Kidney (tissue), 14 donors: ENCODE measurements around the gene LDB3. TPM values are rescaled to one million over a fixed set of nuclear protein-coding genes. Genes with fewer than 3 reads are reported as not detected.

Experiments
- DNase-seq, 5 donors: peaks; one replicate each; pipeline ENCODE4 v3.0.0-alpha.2; 2013 to 2020
- FAIRE-seq: peaks from 2 replicates; lab custom pipeline; 2012; peaks lifted over from hg19 to GRCh38; lab: Jason Lieb, UNC
- H3K27ac ChIP-seq, 2 donors: one replicate each; pipeline ENCODE4 v1.7.0; 2013; ENCODE audit warnings: low read depth in 2 of 2, low read length in 2 of 2, inconsistent platforms in 1 of 2
- H3K27me3 ChIP-seq: one replicate; pipeline ENCODE4 v1.7.1; 2013; ENCODE audit warnings: low read length, inconsistent platforms; ENCODE audit not compliant: control insufficient read depth, insufficient read depth
- H3K36me3 ChIP-seq, 3 donors: one replicate each; pipeline versions ENCODE4 v1.7.0 to v1.7.1; 2013; ENCODE audit warnings: low read length in 3 of 3, control low read depth in 1 of 3, inconsistent platforms in 1 of 3; ENCODE audit not compliant: insufficient read depth in 3 of 3, control insufficient read depth in 2 of 3
- H3K4me1 ChIP-seq, 3 donors: one replicate each; pipeline versions ENCODE4 v1.7.0 to v1.7.1; 2013; ENCODE audit warnings: low read length in 3 of 3, inconsistent platforms in 1 of 3, low read depth in 1 of 3; ENCODE audit not compliant: control insufficient read depth in 2 of 3, insufficient read depth in 2 of 3
- H3K4me3 ChIP-seq, 3 donors: one replicate each; pipeline versions ENCODE4 v1.7.0 to v1.8.1; 2013; ENCODE audit warnings: low read length in 3 of 3, control low read depth in 1 of 3, inconsistent platforms in 1 of 3
- H3K9ac ChIP-seq, 3 donors: one replicate each; pipeline versions ENCODE4 v1.7.0 to v1.7.1; 2013; ENCODE audit warnings: low read length in 3 of 3, control low read depth in 1 of 3, inconsistent platforms in 1 of 3
- H3K9me3 ChIP-seq, 3 donors: one replicate each; pipeline versions ENCODE4 v1.7.0 to v1.7.1; 2013; ENCODE audit warnings: low read length in 3 of 3, control low read depth in 1 of 3, inconsistent platforms in 1 of 3; ENCODE audit not compliant: control insufficient read depth in 2 of 3, insufficient read depth in 1 of 3
- CTCF ChIP-seq: IDR thresholded peaks from 3 replicates; pipeline ENCODE4 v1.5.1; 2012; ENCODE audit warnings: mild to moderate bottlenecking, moderate library complexity, borderline replicate concordance; ENCODE audit not compliant: insufficient read depth; ENCODE audit errors: extremely low read depth
- intact Hi-C: fragments of 100-400 bp; cut with DNase I; formaldehyde crosslinking; loops from one replicate; pipeline ENCODE4 v1.11.1; 2022
- polyA plus RNA-seq: library from polyadenylated mRNA; stranded (reverse); fragments of 350-450 nt; fragmentation: Illumina TruSeq; extraction: RNeasy Lipid Tissue Mini Kit (QIAGEN cat#74804); gene quantifications from one replicate; pipeline ENCODE4 v1.2.3, GENCODE V29; 2014; ENCODE audit warnings: low read depth, low replicate concordance; ENCODE audit not compliant: insufficient read depth
- total RNA-seq: library from RNA; stranded (reverse); fragmentation: NEBNext Ultra II Directional; extraction: Animal tissue kit (Norgen Biotek cat#: 25700); gene quantifications from one replicate; pipeline ENCODE4 v1.2.1, GENCODE V29; 2021
- donor health status: control.
- donor health status: control.
- donor health status: control.
- donor health status: control.
- donor health status: control.
- donor health status: DM: yes; HTN: yes; CAD: no.
- donor health status: Normal renal cell carcinoma (clear cell type).

LDB3 gene
- total and polyA plus RNA-seq, 2 donors from 2014 or later = 3.3 to 7.7 TPM

GRCh38 chr10:86652361-86653202, 15.7 kb upstream of the LDB3 start:
- Histone ChIP-seq H3K27ac (no peak overlapping the region), H3K4me3 (no peak overlapping the region), H3K4me1 (peaks cover 0 to 5% (median 0%) of the 10 kb centered on the region in 3 donors), H3K9ac (no peak overlapping the region), H3K36me3 (no peaks in the 10 kb centered on the region), H3K9me3 (no peaks in the 10 kb centered on the region), H3K27me3 (no peaks in the 10 kb centered on the region)
- DNase-seq (peak in 2 of 5 donors; percentile 44 to 47), FAIRE-seq (no peak)
- no peak for TF ChIP-seq CTCF
- intact Hi-C loops = no loop called here

GRCh38 chr10:86653379-86653778, 14.9 kb upstream of the LDB3 start:
- DNase-seq = no peak
- Histone ChIP-seq H3K36me3 (no peaks in the 10 kb centered on the region), H3K9me3 (no peaks in the 10 kb centered on the region), H3K9ac (no peak overlapping the region), H3K27ac (no peak overlapping the region), H3K4me1 (peaks cover 0 to 5% (median 0%) of the 10 kb centered on the region in 3 donors), H3K27me3 (no peaks in the 10 kb centered on the region), H3K4me3 (no peak overlapping the region)
- intact Hi-C loops = no loop called here
- FAIRE-seq = no peak
- TF ChIP-seq CTCF = no peak

GRCh38 chr10:86653987-86654386, 14.3 kb upstream of the LDB3 start:
- Histone ChIP-seq H3K36me3 (no peaks in the 10 kb centered on the region), H3K27ac (no peak overlapping the region), H3K4me1 (peaks cover 0 to 5% (median 0%) of the 10 kb centered on the region in 3 donors), H3K9ac (no peak overlapping the region), H3K9me3 (no peaks in the 10 kb centered on the region), H3K27me3 (no peaks in the 10 kb centered on the region), H3K4me3 (no peak overlapping the region)
- intact Hi-C loops = no loop called here
- DNase-seq (no peak), FAIRE-seq (no peak)
- no peak for TF ChIP-seq CTCF
